Jurkat, Clone E6-1 (cell line): ENCODE data around the gene SLC5A8.
"Not testable (repeated sequence)": the region's sequence is repeated elsewhere in the genome, so short reads cannot be mapped to it uniquely, and the experiment has no call there.

Source experiments
- DNase-seq: peaks from one replicate; pipeline ENCODE4 v3.0.0-alpha.2; 2011; ENCODE audit warnings: low read depth, low spot score
- H3K4me3 ChIP-seq: 2 replicates; pipeline ENCODE4 v1.5.1; 2011; ENCODE audit warnings: mild to moderate bottlenecking, low read length, control low read depth, moderate library complexity

SLC5A8 gene

DNA sequence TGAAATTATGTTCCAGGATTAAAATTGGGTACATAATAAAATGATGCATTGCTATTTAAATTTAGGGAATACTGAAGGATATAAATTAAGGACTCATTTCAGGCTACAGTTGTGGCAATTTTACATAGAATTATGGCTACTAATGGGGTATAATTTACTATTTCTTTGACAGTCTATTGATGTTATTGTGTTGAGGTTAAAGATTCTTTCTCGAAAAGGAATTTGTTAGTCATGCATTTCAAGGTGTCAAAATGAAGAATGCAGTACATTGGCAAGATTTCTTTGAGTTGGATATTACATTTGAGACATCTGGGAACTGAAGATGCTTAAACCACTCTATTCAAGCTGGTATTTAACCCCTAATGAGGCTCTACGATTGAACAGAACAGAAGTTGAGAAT, 28.3 kb downstream of the SLC5A8 start:
- no peak for DNase-seq
- H3K4me3 ChIP-seq = no peak overlapping the region

GRCh38 chr12:101174541-101174940, 35.5 kb downstream of the SLC5A8 start:
- H3K4me3 ChIP-seq = no peak overlapping the region
- DNase-seq = no peak

DNA sequence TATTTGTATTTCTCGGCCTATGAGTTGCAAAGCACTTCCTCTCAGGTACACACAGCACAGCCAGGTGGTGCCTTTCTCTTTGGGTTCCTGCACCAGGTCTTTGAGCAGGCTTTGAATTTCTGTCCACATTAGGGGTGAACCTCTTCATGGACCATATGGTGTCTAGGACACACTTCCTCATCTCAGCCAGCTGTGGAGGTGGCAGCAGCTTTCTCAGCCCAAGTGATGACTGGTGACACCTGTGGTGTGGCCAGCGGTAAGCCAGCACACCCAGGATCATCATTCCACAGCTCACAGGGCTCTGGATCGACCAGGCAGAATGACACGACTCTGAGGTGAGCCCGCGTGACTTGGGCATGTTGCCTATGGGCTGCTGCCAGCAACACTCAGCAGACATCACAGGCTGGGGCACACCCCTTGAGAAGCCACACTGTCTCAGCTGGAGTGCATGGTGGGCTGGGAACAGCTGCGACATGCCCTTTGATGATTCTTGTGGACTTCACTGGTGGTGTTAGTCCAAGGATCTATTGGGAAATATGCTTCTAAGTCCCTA, 36.8 kb downstream of the SLC5A8 start:
- no peak for DNase-seq
- H3K4me3 ChIP-seq = no peak overlapping the region

DNA sequence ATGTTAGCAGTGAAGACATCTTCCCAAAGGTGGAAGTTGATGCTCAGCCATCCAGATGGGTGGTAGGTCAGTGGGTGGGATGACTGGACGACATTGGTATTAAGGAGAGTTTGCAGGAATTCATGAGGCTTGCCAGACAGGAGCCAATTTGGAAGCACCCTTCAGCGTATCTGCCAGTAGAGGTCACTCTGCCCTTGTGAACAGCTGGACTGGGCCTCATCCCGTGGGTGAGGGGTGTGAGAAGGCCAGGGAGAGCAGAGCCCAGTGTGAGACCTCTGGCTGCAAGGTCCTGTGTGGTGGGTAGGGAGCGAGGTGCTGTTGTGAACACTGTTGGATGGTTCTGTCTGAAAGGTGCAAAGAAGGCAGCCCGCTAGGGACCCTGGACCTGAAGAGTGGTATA, 37.7 kb downstream of the SLC5A8 start:
- DNase-seq = no peak
- H3K4me3 ChIP-seq = no peak overlapping the region

DNA sequence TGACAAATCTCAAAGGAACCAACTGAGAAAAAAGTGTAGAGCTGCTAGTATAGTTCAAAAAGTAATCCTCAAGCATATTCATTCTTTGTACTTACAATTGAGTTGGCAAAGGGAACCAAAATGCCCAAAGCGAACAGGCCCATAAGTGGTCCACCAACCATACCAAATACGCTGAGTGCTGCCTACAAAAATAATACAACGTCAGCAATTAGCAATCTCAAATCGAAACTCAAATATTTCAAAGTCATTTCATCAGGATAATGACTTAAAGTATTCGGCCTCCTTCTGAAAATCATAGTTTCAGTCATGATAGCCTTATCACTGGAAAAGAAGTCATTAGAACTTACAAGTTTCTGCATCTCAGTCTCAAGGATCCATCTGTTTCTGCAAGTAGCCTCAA, 42.0 kb downstream of the SLC5A8 start:
- DNase-seq = no peak
- no peak overlapping the region for H3K4me3 ChIP-seq

DNA sequence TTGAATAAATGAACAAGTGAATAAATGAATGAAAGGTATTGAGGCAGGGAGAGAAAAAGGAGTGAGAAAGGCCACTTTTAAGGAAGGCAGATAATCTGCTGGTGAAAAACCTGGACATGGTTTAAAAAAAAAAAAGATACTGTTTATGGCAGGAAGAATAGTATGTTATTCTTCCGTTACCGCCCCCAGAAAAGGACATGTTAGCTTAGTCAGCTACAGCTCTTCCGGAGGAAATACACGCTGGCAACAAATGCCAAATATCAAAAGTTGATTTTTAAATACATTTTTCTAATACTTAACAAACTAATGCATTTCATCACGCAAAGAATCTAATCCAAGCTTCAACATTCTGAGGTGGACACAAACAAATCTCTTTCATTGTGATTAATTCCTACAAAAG, 43.2 kb downstream of the SLC5A8 start:
- no peak for DNase-seq
- no peak overlapping the region for H3K4me3 ChIP-seq

GRCh38 chr12:101165319-101165718, 44.7 kb downstream of the SLC5A8 start:
- H3K4me3 ChIP-seq = no peak overlapping the region
- no peak for DNase-seq

- DNase-seq, H3K4me3 ChIP-seq: not testable (repeated sequence)
Measured at GRCh38 chr12:101145777-101146431, 64.1 kb downstream of the SLC5A8 start.

DNA sequence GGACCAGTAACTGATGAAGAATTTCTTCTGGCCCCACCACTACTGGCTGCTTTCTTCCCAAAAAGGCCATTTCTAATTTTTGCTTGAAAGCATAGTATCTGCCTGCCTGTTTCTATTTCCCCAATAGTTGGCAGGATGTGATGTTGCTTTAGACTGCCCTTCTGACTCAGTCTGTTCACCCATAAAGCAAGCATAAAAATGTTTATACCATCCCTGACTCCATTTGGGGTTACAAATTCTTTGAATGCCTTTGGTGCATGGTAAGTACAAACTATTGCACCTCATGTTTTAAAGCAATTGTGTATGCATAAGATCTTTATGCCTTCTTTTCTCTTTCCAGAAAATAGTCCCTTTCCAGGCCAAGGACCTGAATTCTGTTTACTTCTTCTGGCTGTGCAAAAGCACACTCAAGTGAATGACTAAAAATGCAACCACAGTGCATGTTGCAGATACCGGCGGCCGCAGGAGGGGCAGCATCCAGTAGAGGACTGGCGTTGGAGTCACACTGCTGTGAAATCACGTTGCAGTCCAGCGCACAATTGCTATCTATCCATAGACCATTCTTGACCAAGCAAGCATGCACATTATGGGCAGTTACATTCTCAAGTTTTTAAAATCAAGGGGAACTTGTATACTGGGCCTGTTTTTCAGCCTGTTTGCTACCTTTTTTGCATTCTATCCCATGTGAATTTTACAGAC, 82.4 kb downstream of the SLC5A8 start:
- H3K4me3 ChIP-seq = no peak overlapping the region
- DNase-seq = no peak

DNA sequence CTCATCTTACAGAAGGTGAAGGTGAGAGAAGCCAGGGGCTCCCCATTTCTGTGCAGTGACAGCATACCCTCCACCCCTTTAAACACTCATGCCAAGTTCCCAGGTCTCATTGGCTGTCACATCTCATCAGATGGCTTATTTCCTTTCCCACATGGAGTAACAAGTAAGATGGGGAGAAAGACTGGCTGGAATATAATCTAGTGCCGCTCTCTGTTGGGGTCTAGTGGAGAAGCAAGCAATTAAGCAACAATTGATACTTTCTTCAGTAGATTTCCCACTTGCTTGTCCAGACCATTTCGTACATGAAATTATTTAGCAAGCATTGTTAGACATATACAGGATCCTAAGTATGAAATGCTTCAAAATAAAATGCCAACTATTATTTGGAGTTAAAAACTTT, 92.2 kb downstream of the SLC5A8 start:
- no peak overlapping the region for H3K4me3 ChIP-seq
- no peak for DNase-seq

GRCh38 chr12:101116911-101117310, 93.1 kb downstream of the SLC5A8 start:
- no peak for DNase-seq
- H3K4me3 ChIP-seq = no peak overlapping the region

GRCh38 chr12:101115326-101115725, 94.7 kb downstream of the SLC5A8 start:
- DNase-seq = no peak
- no peak overlapping the region for H3K4me3 ChIP-seq

DNA sequence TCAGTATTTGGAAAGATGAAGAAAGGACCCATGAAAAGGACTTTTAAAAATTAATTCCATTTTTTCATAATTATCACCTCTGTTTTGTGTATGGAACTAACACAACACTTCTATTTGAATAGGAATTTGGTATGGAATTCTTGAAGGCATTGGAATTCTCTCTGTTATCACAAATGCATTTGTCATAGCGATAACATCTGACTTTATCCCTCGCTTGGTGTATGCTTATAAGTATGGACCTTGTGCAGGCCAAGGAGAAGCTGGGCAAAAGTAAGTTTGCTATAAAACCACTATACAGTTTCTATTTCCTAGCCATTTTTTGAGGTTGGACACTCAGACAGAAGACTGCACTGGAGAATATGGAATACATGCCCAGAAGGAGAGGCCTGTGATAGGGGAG, 98.6 kb downstream of the SLC5A8 start:
- H3K4me3 ChIP-seq = no peak overlapping the region
- no peak for DNase-seq

- H3K4me3 ChIP-seq = no peak overlapping the region
- DNase-seq = no peak
Measured at GRCh38 chr12:101110866-101111265, 99.2 kb downstream of the SLC5A8 start.

- no peak for DNase-seq
- no peak overlapping the region for H3K4me3 ChIP-seq
Measured at GRCh38 chr12:101108130-101108529, 101.9 kb downstream of the SLC5A8 start.

DNA sequence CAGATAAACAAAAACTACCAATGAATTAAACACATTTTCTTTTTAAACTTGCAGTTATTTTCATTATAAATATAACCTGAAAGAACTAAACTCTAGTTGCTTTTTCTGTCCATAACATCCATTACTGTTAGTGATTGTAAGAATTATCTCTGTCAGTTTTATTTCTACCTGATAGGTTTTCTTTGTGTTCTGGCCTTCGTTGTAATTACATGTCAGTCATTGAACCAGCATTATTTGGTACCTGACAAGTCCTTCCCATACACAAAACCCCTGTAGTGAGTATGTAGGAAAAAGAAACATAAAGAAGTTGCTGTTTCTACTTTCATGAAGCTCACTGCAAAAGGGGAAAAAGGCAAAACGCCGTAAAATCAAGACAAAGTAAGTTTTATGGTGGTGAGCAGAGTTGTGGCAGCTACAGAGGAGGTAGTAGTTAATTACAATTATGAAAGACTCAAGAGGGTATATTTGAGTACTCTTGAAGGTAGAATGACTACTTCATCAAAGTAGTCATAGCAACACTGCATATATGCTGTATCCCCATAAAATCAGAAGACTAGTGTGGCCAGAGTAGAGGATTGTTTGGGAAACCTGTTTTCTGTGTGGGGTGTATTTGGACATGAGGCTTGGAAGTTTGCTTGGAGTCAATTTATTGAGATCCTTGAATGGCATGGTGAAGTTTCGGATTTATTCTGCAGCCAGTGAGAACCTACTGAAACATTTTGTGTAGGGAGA, 102.8 kb downstream of the SLC5A8 start:
- DNase-seq = no peak
- no peak overlapping the region for H3K4me3 ChIP-seq
